ENCODE measurements around the gene NAPA.
A peak's percentile ranks its signal among the peaks of the same experiment; 100 is the strongest.

The NAPA gene

GRCh38 chr19:47514869-47515588 is at the start of gene NAPA:
Gene NAPA (minus strand): TSS chr19:47515063. CDS start chr19:47514940, 123 bp downstream.
- Mint-ChIP-seq H3K4me3 (peak within 1 kb of the TSS; percentile 89 to 97), H3K27ac (peak within 1 kb of the TSS; percentile 99), H3K27me3 (peaks cover 0 to under 1% of the 10 kb centered on the region in 2 donors), H3K36me3 (peaks cover 16 to 38% of the 10 kb centered on the region in 2 donors), H3K9me3 (no peaks in the 10 kb centered on the region), H3K4me1 (peaks cover 53 to 95% of the 10 kb centered on the region in 2 donors)
- DNase-seq (peak; percentile 100), ATAC-seq (replicated peaks) (peak; percentile 90 to 91)

GRCh38 chr19:47564081-47564480 is 49.2 kb upstream of the NAPA start:
- peaks cover 30 to 36% of the 10 kb centered on the region in 2 donors for H3K27me3 Mint-ChIP-seq
- H3K9me3 Mint-ChIP-seq = no peaks in the 10 kb centered on the region
- H3K36me3 Mint-ChIP-seq = no peaks in the 10 kb centered on the region
- no peak overlapping the region for H3K4me3 Mint-ChIP-seq
- H3K27ac Mint-ChIP-seq = no peak overlapping the region
- ATAC-seq (replicated peaks) = no peak
- no peak for DNase-seq
- H3K4me1 Mint-ChIP-seq = no peaks in the 10 kb centered on the region

- H3K9me3 Mint-ChIP-seq = no peaks in the 10 kb centered on the region
- DNase-seq (no peak), ATAC-seq (replicated peaks) (no peak)
- H3K27ac Mint-ChIP-seq = no peak overlapping the region
- no peaks in the 10 kb centered on the region for H3K36me3 Mint-ChIP-seq
- no peaks in the 10 kb centered on the region for H3K4me1 Mint-ChIP-seq
- no peak overlapping the region for H3K4me3 Mint-ChIP-seq
- H3K27me3 Mint-ChIP-seq = peaks cover 26 to 49% of the 10 kb centered on the region in 2 donors
These were observed 46.7 kb upstream of the NAPA start for GRCh38 chr19:47561440-47562057.

GRCh38 chr19:47560999-47561398 is 46.1 kb upstream of the NAPA start:
- ATAC-seq (replicated peaks) (no peak), DNase-seq (no peak)
- Mint-ChIP-seq H3K9me3 (no peaks in the 10 kb centered on the region), H3K27ac (no peak overlapping the region), H3K36me3 (no peaks in the 10 kb centered on the region), H3K27me3 (peaks cover 26 to 49% of the 10 kb centered on the region in 2 donors), H3K4me3 (no peak overlapping the region), H3K4me1 (no peaks in the 10 kb centered on the region)

GRCh38 chr19:47550129-47550528 is 35.3 kb upstream of the NAPA start:
- Mint-ChIP-seq H3K4me1 (peaks cover 0 to 3% of the 10 kb centered on the region in 2 donors), H3K27ac (no peak overlapping the region), H3K27me3 (peaks cover 12 to 19% of the 10 kb centered on the region in 2 donors), H3K4me3 (no peak overlapping the region), H3K9me3 (no peaks in the 10 kb centered on the region), H3K36me3 (no peaks in the 10 kb centered on the region)
- ATAC-seq (replicated peaks) (no peak), DNase-seq (no peak)

- H3K4me3 Mint-ChIP-seq = no peak overlapping the region
- H3K9me3 Mint-ChIP-seq = no peaks in the 10 kb centered on the region
- DNase-seq (no peak), ATAC-seq (replicated peaks) (no peak)
- H3K27ac Mint-ChIP-seq = no peak overlapping the region
- peaks cover 18 to 24% of the 10 kb centered on the region in 2 donors for H3K27me3 Mint-ChIP-seq
- H3K4me1 Mint-ChIP-seq = peaks cover 0 to 3% of the 10 kb centered on the region in 2 donors
- no peaks in the 10 kb centered on the region for H3K36me3 Mint-ChIP-seq
These were observed 34.5 kb upstream of the NAPA start for GRCh38 chr19:47549261-47549862.

GRCh38 chr19:47547199-47547598 is 32.3 kb upstream of the NAPA start:
- H3K4me3 Mint-ChIP-seq = no peak overlapping the region
- DNase-seq = no peak
- no peaks in the 10 kb centered on the region for H3K9me3 Mint-ChIP-seq
- peaks cover under 1 to 3% of the 10 kb centered on the region in 2 donors for H3K4me1 Mint-ChIP-seq
- no peaks in the 10 kb centered on the region for H3K36me3 Mint-ChIP-seq
- no peak for ATAC-seq (replicated peaks)
- no peak overlapping the region for H3K27ac Mint-ChIP-seq
- peaks cover 31 to 36% of the 10 kb centered on the region in 2 donors for H3K27me3 Mint-ChIP-seq

GRCh38 chr19:47545061-47545948 is 30.4 kb upstream of the NAPA start:
- Mint-ChIP-seq H3K9me3 (no peaks in the 10 kb centered on the region), H3K27ac (no peak overlapping the region), H3K4me1 (peaks cover 6% of the 10 kb centered on the region in 2 donors), H3K27me3 (peaks cover 31 to 36% of the 10 kb centered on the region in 2 donors), H3K36me3 (no peaks in the 10 kb centered on the region), H3K4me3 (no peak overlapping the region)
- ATAC-seq (replicated peaks) (no peak), DNase-seq (no peak)

GRCh38 chr19:47544476-47544875 is 29.6 kb upstream of the NAPA start:
- ATAC-seq (replicated peaks) (no peak), DNase-seq (no peak)
- Mint-ChIP-seq H3K4me1 (peaks cover 3 to 6% of the 10 kb centered on the region in 2 donors), H3K27me3 (peaks cover 36 to 38% of the 10 kb centered on the region in 2 donors), H3K9me3 (no peaks in the 10 kb centered on the region), H3K36me3 (no peaks in the 10 kb centered on the region), H3K27ac (no peak overlapping the region), H3K4me3 (no peak overlapping the region)

GRCh38 chr19:47544075-47544474 is 29.2 kb upstream of the NAPA start:
- Mint-ChIP-seq H3K27ac (no peak overlapping the region), H3K27me3 (peaks cover 32 to 34% of the 10 kb centered on the region in 2 donors), H3K4me1 (peaks cover 3 to 6% of the 10 kb centered on the region in 2 donors), H3K4me3 (no peak overlapping the region), H3K9me3 (no peaks in the 10 kb centered on the region), H3K36me3 (no peaks in the 10 kb centered on the region)
- ATAC-seq (replicated peaks) = no peak
- DNase-seq = no peak

GRCh38 chr19:47542030-47542475 is 27.2 kb upstream of the NAPA start:
- Mint-ChIP-seq H3K9me3 (no peaks in the 10 kb centered on the region), H3K4me3 (no peak overlapping the region), H3K27me3 (peaks cover 44 to 47% of the 10 kb centered on the region in 2 donors), H3K27ac (peak overlapping the region; percentile 80), H3K4me1 (peaks cover 5 to 6% of the 10 kb centered on the region in 2 donors), H3K36me3 (no peaks in the 10 kb centered on the region)
- no peak for DNase-seq
- ATAC-seq (replicated peaks) = no peak

- ATAC-seq (replicated peaks) = peak; percentile 94 to 96
- H3K27me3 Mint-ChIP-seq = peaks cover 49 to 51% of the 10 kb centered on the region in 2 donors
- DNase-seq = peak; percentile 19
- no peak overlapping the region for H3K4me3 Mint-ChIP-seq
- H3K9me3 Mint-ChIP-seq = no peaks in the 10 kb centered on the region
- peak overlapping the region; percentile 80 for H3K27ac Mint-ChIP-seq
- peaks cover 5 to 6% of the 10 kb centered on the region in 2 donors for H3K4me1 Mint-ChIP-seq
- no peaks in the 10 kb centered on the region for H3K36me3 Mint-ChIP-seq
These were observed 26.7 kb upstream of the NAPA start for GRCh38 chr19:47541518-47541917.

GRCh38 chr19:47540748-47541147 is 25.9 kb upstream of the NAPA start:
- H3K36me3 Mint-ChIP-seq = no peaks in the 10 kb centered on the region
- H3K4me1 Mint-ChIP-seq = peaks cover 5 to 6% of the 10 kb centered on the region in 2 donors
- ATAC-seq (replicated peaks) = no peak
- no peak overlapping the region for H3K4me3 Mint-ChIP-seq
- no peak for DNase-seq
- peaks cover 49 to 50% of the 10 kb centered on the region in 2 donors for H3K27me3 Mint-ChIP-seq
- no peak overlapping the region for H3K27ac Mint-ChIP-seq
- peaks cover 0 to under 1% of the 10 kb centered on the region in 2 donors for H3K9me3 Mint-ChIP-seq

Measured in stimulated activated naive B cell treated with anti-CD40 and anti-IgM and Interleukin-4, amounts not matched to agents 10 μg/mL and 1 μg/mL and 100 μg/mL, for 72 hours (primary cell).